ENCODE data around the gene BGN. TPM values are rescaled to one million over a fixed set of nuclear protein-coding genes. Genes with fewer than 3 reads are reported as not detected.

The BGN gene
- total and polyA plus RNA-seq, 2 donors, result 3.4 to 21.6 TPM

- no peak overlapping the region for H3K27ac ChIP-seq (ENCODE audit: low read depth in 1 of 2, low read length in 1 of 2)
- H3K27me3 ChIP-seq (ENCODE audit: control insufficient read depth in 2 of 2, insufficient read depth in 1 of 2, low read length in 1 of 2), result peaks cover 0 to 31% of the 10 kb centered on the region in 2 donors
- no peak overlapping the region for H3K4me3 ChIP-seq (ENCODE audit: low read length in 2 of 2)
- H3K9me3 ChIP-seq (ENCODE audit: control insufficient read depth in 2 of 2, insufficient read depth in 1 of 2, low read length in 1 of 2), result no peaks in the 10 kb centered on the region
- H3K4me1 ChIP-seq (ENCODE audit: control insufficient read depth in 2 of 2, insufficient read depth in 2 of 2, low read length in 2 of 2), result peaks cover 0 to 8% of the 10 kb centered on the region in 2 donors
- H3K36me3 ChIP-seq (ENCODE audit: control insufficient read depth in 2 of 2, insufficient read depth in 2 of 2, low read length in 1 of 2), result no peaks in the 10 kb centered on the region
- no peak for DNase-seq (ENCODE audit: low read depth in 6 of 9, low spot score in 9 of 9)
- WGBS, result 94% methylated on average over 18 of the region's 18 CpGs
These were observed 1.3 kb downstream of the BGN start for GRCh38 chrX:153495903-153496589.

DNA sequence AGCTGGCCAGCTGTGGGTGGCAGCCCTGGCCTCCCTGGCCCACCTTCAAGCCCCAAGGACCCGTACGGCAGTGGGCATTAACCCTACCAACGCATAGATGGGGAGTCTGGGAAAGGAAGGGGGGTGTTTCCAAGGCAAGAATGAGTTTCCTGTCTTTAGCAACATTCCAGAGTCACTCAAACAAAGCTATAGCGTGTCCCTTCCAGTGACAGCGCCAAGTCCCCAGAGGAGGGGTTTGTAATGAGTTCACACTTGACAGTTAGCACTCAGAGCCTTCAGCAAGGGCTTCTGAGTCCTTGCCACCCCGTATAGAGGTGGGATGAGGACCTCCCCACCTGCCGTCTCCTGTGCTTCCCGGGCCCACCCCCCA is 1.8 kb downstream of the BGN start:
- peaks cover 0 to 3% of the 10 kb centered on the region in 2 donors for H3K4me1 ChIP-seq (ENCODE audit: control insufficient read depth in 2 of 2, insufficient read depth in 2 of 2, low read length in 2 of 2)
- no peak overlapping the region for H3K27ac ChIP-seq (ENCODE audit: low read depth in 1 of 2, low read length in 1 of 2)
- no peaks in the 10 kb centered on the region for H3K9me3 ChIP-seq (ENCODE audit: control insufficient read depth in 2 of 2, insufficient read depth in 1 of 2, low read length in 1 of 2)
- DNase-seq (ENCODE audit: low read depth in 6 of 9, low spot score in 9 of 9), result no peak
- peaks cover 0 to 30% of the 10 kb centered on the region in 2 donors for H3K27me3 ChIP-seq (ENCODE audit: control insufficient read depth in 2 of 2, insufficient read depth in 1 of 2, low read length in 1 of 2)
- H3K4me3 ChIP-seq (ENCODE audit: low read length in 2 of 2), result no peak overlapping the region
- 77% methylated on average over 8 of the region's 8 CpGs for WGBS
- no peaks in the 10 kb centered on the region for H3K36me3 ChIP-seq (ENCODE audit: control insufficient read depth in 2 of 2, insufficient read depth in 2 of 2, low read length in 1 of 2)

GRCh38 chrX:153498453-153498852 is 3.7 kb downstream of the BGN start:
- DNase-seq (ENCODE audit: low read depth in 6 of 9, low spot score in 9 of 9), result no peak
- no peaks in the 10 kb centered on the region for H3K36me3 ChIP-seq (ENCODE audit: control insufficient read depth in 2 of 2, insufficient read depth in 2 of 2, low read length in 1 of 2)
- WGBS, result 96% methylated on average over 7 of the region's 7 CpGs
- no peak overlapping the region for H3K4me3 ChIP-seq (ENCODE audit: low read length in 2 of 2)
- H3K27me3 ChIP-seq (ENCODE audit: control insufficient read depth in 2 of 2, insufficient read depth in 1 of 2, low read length in 1 of 2), result peaks cover 0 to 26% of the 10 kb centered on the region in 2 donors
- no peaks in the 10 kb centered on the region for H3K4me1 ChIP-seq (ENCODE audit: control insufficient read depth in 2 of 2, insufficient read depth in 2 of 2, low read length in 2 of 2)
- no peaks in the 10 kb centered on the region for H3K9me3 ChIP-seq (ENCODE audit: control insufficient read depth in 2 of 2, insufficient read depth in 1 of 2, low read length in 1 of 2)
- H3K27ac ChIP-seq (ENCODE audit: low read depth in 1 of 2, low read length in 1 of 2), result no peak overlapping the region

GRCh38 chrX:153499341-153499740 is 4.6 kb downstream of the BGN start:
- H3K27me3 ChIP-seq (ENCODE audit: control insufficient read depth in 2 of 2, insufficient read depth in 1 of 2, low read length in 1 of 2), result peaks cover 0 to 19% of the 10 kb centered on the region in 2 donors

DNA sequence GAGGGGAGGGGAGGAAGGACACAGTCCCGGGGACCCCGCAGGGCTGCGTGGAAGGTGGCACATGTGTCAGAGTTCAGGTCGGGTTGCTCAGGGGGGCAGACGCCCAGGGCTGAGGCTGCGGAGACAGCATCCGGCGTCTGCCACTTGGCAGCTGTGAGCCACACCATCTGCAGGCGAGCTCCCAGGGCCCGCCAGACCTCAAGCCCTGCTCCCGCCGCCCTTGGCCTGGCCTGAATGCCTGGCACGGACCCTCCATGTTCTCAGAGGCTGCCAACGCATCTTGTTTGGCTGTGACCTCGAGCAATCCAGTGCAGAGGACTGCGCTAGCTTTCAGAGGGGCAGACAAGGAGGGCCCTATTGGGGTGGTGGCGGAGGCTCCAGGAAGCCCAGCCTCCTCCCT is 5.1 kb downstream of the BGN start:
- Histone ChIP-seq H3K9me3 (ENCODE audit: control insufficient read depth in 2 of 2, insufficient read depth in 1 of 2, low read length in 1 of 2) (no peaks in the 10 kb centered on the region), H3K27me3 (ENCODE audit: control insufficient read depth in 2 of 2, insufficient read depth in 1 of 2, low read length in 1 of 2) (peaks cover 0 to 16% of the 10 kb centered on the region in 2 donors), H3K4me1 (ENCODE audit: control insufficient read depth in 2 of 2, insufficient read depth in 2 of 2, low read length in 2 of 2) (no peaks in the 10 kb centered on the region), H3K4me3 (ENCODE audit: low read length in 2 of 2) (no peak overlapping the region), H3K36me3 (ENCODE audit: control insufficient read depth in 2 of 2, insufficient read depth in 2 of 2, low read length in 1 of 2) (no peaks in the 10 kb centered on the region), H3K27ac (ENCODE audit: low read depth in 1 of 2, low read length in 1 of 2) (no peak overlapping the region)
- DNase-seq (ENCODE audit: low read depth in 6 of 9, low spot score in 9 of 9), result no peak
- 91% methylated on average over 17 of the region's 17 CpGs for WGBS

More at GRCh38 chrX:153499341-153499740, 4.6 kb downstream of the BGN start:
- Histone ChIP-seq H3K27ac (ENCODE audit: low read depth in 1 of 2, low read length in 1 of 2) (no peak overlapping the region), H3K4me3 (ENCODE audit: low read length in 2 of 2) (no peak overlapping the region), H3K9me3 (ENCODE audit: control insufficient read depth in 2 of 2, insufficient read depth in 1 of 2, low read length in 1 of 2) (no peaks in the 10 kb centered on the region), H3K4me1 (ENCODE audit: control insufficient read depth in 2 of 2, insufficient read depth in 2 of 2, low read length in 2 of 2) (no peaks in the 10 kb centered on the region), H3K36me3 (ENCODE audit: control insufficient read depth in 2 of 2, insufficient read depth in 2 of 2, low read length in 1 of 2) (no peaks in the 10 kb centered on the region)
- no peak for DNase-seq (ENCODE audit: low read depth in 6 of 9, low spot score in 9 of 9)
- 94% methylated on average over 15 of the region's 15 CpGs for WGBS

DNA sequence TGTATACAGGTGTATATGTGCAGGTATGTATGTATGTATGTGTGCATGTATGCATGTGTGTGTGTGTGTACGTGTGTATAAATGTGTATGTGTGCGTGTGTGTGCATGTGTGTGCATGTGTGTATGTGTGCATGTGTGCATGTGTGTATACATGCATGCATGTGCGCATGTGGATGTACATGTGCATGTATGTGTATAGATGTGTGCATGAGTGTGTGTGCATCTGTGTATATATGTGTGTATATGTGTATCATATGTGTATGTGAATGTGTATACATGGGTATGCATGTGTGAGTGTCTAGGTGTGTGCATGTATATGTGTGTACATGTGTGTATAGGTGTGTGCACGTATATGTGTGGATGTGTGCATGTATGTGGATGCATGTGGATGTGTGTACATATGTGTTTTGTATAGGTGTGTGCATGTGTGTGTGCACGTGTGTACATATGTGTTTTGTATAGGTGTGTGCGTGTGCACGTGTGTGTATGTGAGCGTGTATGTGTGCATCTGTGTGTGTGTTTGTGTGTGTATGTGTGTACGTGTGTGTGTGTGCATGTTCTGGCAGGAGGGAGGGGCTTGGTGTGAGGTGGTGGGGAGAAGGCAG is 6.0 kb downstream of the BGN start:
- Histone ChIP-seq H3K27me3 (ENCODE audit: control insufficient read depth in 2 of 2, insufficient read depth in 1 of 2, low read length in 1 of 2) (peaks cover 0 to 7% of the 10 kb centered on the region in 2 donors), H3K4me1 (ENCODE audit: control insufficient read depth in 2 of 2, insufficient read depth in 2 of 2, low read length in 2 of 2) (no peaks in the 10 kb centered on the region), H3K27ac (ENCODE audit: low read depth in 1 of 2, low read length in 1 of 2) (no peak overlapping the region), H3K36me3 (ENCODE audit: control insufficient read depth in 2 of 2, insufficient read depth in 2 of 2, low read length in 1 of 2) (no peaks in the 10 kb centered on the region), H3K4me3 (ENCODE audit: low read length in 2 of 2) (no peak overlapping the region), H3K9me3 (ENCODE audit: control insufficient read depth in 2 of 2, insufficient read depth in 1 of 2, low read length in 1 of 2) (no peaks in the 10 kb centered on the region)
- WGBS, result 96% methylated on average over 9 of the region's 9 CpGs
- DNase-seq (ENCODE audit: low read depth in 6 of 9, low spot score in 9 of 9), result no peak

- 94% methylated on average over 8 of the region's 8 CpGs for WGBS
- Histone ChIP-seq H3K9me3 (ENCODE audit: control insufficient read depth in 2 of 2, insufficient read depth in 1 of 2, low read length in 1 of 2) (no peaks in the 10 kb centered on the region), H3K4me1 (ENCODE audit: control insufficient read depth in 2 of 2, insufficient read depth in 2 of 2, low read length in 2 of 2) (no peaks in the 10 kb centered on the region), H3K27ac (ENCODE audit: low read depth in 1 of 2, low read length in 1 of 2) (no peak overlapping the region), H3K4me3 (ENCODE audit: low read length in 2 of 2) (no peak overlapping the region), H3K27me3 (ENCODE audit: control insufficient read depth in 2 of 2, insufficient read depth in 1 of 2, low read length in 1 of 2) (no peaks in the 10 kb centered on the region), H3K36me3 (ENCODE audit: control insufficient read depth in 2 of 2, insufficient read depth in 2 of 2, low read length in 1 of 2) (no peaks in the 10 kb centered on the region)
- DNase-seq (ENCODE audit: low read depth in 6 of 9, low spot score in 9 of 9), result no peak
These were observed 6.8 kb downstream of the BGN start for GRCh38 chrX:153501530-153501929.

GRCh38 chrX:153502131-153502530 is 7.4 kb downstream of the BGN start:
- Histone ChIP-seq H3K27ac (ENCODE audit: low read depth in 1 of 2, low read length in 1 of 2) (no peak overlapping the region), H3K27me3 (ENCODE audit: control insufficient read depth in 2 of 2, insufficient read depth in 1 of 2, low read length in 1 of 2) (no peaks in the 10 kb centered on the region), H3K4me1 (ENCODE audit: control insufficient read depth in 2 of 2, insufficient read depth in 2 of 2, low read length in 2 of 2) (no peaks in the 10 kb centered on the region), H3K36me3 (ENCODE audit: control insufficient read depth in 2 of 2, insufficient read depth in 2 of 2, low read length in 1 of 2) (no peaks in the 10 kb centered on the region), H3K9me3 (ENCODE audit: control insufficient read depth in 2 of 2, insufficient read depth in 1 of 2, low read length in 1 of 2) (no peaks in the 10 kb centered on the region), H3K4me3 (ENCODE audit: low read length in 2 of 2) (no peak overlapping the region)
- 96% methylated on average over 10 of the region's 10 CpGs for WGBS
- no peak for DNase-seq (ENCODE audit: low read depth in 6 of 9, low spot score in 9 of 9)

DNA sequence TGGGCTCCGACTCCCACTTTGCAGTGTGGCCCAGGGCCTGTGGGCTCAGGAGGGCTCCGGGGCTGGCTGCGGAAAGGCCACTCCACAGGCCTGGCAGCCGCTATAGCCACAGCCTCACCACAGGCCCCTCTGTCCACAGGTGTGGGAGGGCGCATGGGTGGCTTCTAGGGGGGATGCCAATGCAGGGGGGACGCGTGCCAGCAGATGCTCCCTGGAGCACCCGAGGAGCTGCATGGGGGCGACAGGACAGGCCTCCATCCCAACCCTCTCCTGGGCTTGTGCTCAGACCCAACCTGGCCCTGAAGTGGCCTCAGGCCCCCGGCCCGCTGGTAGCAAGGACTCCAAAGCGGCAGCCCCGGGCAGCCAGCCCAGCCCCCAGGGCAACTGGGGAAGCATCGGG is 8.0 kb downstream of the BGN start:
- no peak for DNase-seq (ENCODE audit: low read depth in 6 of 9, low spot score in 9 of 9)
- Histone ChIP-seq H3K27me3 (ENCODE audit: control insufficient read depth in 2 of 2, insufficient read depth in 1 of 2, low read length in 1 of 2) (no peaks in the 10 kb centered on the region), H3K4me3 (ENCODE audit: low read length in 2 of 2) (no peak overlapping the region), H3K4me1 (ENCODE audit: control insufficient read depth in 2 of 2, insufficient read depth in 2 of 2, low read length in 2 of 2) (no peaks in the 10 kb centered on the region), H3K9me3 (ENCODE audit: control insufficient read depth in 2 of 2, insufficient read depth in 1 of 2, low read length in 1 of 2) (no peaks in the 10 kb centered on the region), H3K27ac (ENCODE audit: low read depth in 1 of 2, low read length in 1 of 2) (no peak overlapping the region), H3K36me3 (ENCODE audit: control insufficient read depth in 2 of 2, insufficient read depth in 2 of 2, low read length in 1 of 2) (no peaks in the 10 kb centered on the region)
- 97% methylated on average over 14 of the region's 14 CpGs for WGBS
